Vagina (tissue), 2 donors: Measurements from ENCODE around the gene ITM2A. TPM values are rescaled to one million over a fixed set of nuclear protein-coding genes. Genes with fewer than 3 reads are reported as not detected.

Experiments used
- DNase-seq, 2 donors: peaks; one replicate each; pipeline ENCODE4 v3.0.0-alpha.2; 2017; ENCODE audit errors: extremely low spot score in 2 of 2
- H3K27ac ChIP-seq: fragments of 200-600 bp; sonication (generic); one replicate; pipeline ENCODE4 v1.5.1; 2019
- H3K27me3 ChIP-seq: fragments of 200-600 bp; sonication (generic); one replicate; pipeline ENCODE4 v1.5.1; 2019
- H3K36me3 ChIP-seq, 2 donors: fragments of 200-600 bp; sonication (generic); one replicate each; pipeline ENCODE4 v1.5.1; 2017 to 2019
- H3K4me1 ChIP-seq: fragments of 200-600 bp; sonication (generic); one replicate; pipeline ENCODE4 v1.5.1; 2019
- H3K4me3 ChIP-seq, 2 donors: fragments of 200-600 bp; sonication (generic); 1 replicate in 1 of 2; 2 replicates in 1 of 2; pipeline ENCODE4 v1.5.1; 2016 to 2019
- H3K9me3 ChIP-seq: fragments of 200-600 bp; sonication (generic); one replicate; pipeline ENCODE4 v1.5.1; 2019
- POLR2A ChIP-seq, 2 donors: fragments of 450-650 bp; IDR thresholded peaks; one replicate each; pipeline ENCODE4 v1.6.1; 2017; ENCODE audit warnings: antibody characterized with exemption in 2 of 2, mild to moderate bottlenecking in 2 of 2, moderate library complexity in 2 of 2
- POLR2AphosphoS5 ChIP-seq, 2 donors: sonication (generic); formaldehyde crosslinking; IDR thresholded peaks; one replicate each; pipeline ENCODE4 v1.9.0; 2017; ENCODE audit warnings: antibody characterized with exemption in 2 of 2, mild to moderate bottlenecking in 2 of 2, low read depth in 1 of 2; ENCODE audit not compliant: insufficient read depth in 1 of 2
- intact Hi-C: fragments of 100-400 bp; cut with DNase I; formaldehyde crosslinking; loops from one replicate; pipeline ENCODE4 v1.15.1; 2023
- total RNA-seq: library from RNA; depleted of rRNA; stranded (reverse); fragments of >200 nt; gene quantifications from one replicate; pipeline ENCODE4 v1.2.3, GENCODE V29; 2016
- TF ChIP-seq, protein P1 (sequence below), 3 experiments: fragments of 450-650 bp in 2 of 3; fragments of 200-600 bp in 1 of 3; sonication (generic) in 1 of 3; IDR thresholded peaks; one replicate each; pipeline ENCODE4 v1.5.1; 2017 to 2019; ENCODE audit warnings: antibody characterized with exemption in 3 of 3, mild to moderate bottlenecking in 2 of 3, moderate library complexity in 2 of 3

Gene ITM2A
- total RNA-seq, 1 donor from 2014 or later, result 89.4 TPM

DNA sequence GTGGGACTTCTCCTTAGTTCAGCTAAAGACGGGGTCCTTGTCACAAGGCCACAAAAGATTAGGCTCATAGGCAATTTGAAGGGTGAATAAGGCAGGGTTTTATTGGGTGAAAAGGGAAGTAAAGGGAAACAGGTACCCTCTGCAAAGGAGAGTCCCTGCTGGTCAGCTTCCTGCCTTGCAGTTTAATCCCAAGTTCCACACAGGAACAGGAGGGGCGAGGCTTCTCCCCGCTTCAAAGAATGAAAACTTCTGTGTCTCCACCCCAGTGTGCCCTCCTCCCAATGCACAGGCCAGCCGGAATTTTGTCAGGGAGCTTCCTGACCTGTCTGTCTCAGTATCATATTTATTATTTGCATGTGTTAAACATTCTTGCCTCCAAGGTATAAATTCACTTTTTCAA is 37.1 kb downstream of the ITM2A start:
- no peak overlapping the region for H3K4me3 ChIP-seq
- DNase-seq, result no peak
- H3K36me3 ChIP-seq, result no peaks in the 10 kb centered on the region
- intact Hi-C loops, result no loop called here
- no peak overlapping the region for H3K27ac ChIP-seq
- H3K4me1 ChIP-seq, result no peaks in the 10 kb centered on the region
- no peak for TF ChIP-seq POLR2A (IDR thresholded peaks at IDR 0.05)
- TF ChIP-seq POLR2AphosphoS5 (IDR thresholded peaks at IDR 0.05; ENCODE audit: insufficient read depth in 1 of 2, low read depth in 1 of 2), result no peak
- TF ChIP-seq, protein P1, sequence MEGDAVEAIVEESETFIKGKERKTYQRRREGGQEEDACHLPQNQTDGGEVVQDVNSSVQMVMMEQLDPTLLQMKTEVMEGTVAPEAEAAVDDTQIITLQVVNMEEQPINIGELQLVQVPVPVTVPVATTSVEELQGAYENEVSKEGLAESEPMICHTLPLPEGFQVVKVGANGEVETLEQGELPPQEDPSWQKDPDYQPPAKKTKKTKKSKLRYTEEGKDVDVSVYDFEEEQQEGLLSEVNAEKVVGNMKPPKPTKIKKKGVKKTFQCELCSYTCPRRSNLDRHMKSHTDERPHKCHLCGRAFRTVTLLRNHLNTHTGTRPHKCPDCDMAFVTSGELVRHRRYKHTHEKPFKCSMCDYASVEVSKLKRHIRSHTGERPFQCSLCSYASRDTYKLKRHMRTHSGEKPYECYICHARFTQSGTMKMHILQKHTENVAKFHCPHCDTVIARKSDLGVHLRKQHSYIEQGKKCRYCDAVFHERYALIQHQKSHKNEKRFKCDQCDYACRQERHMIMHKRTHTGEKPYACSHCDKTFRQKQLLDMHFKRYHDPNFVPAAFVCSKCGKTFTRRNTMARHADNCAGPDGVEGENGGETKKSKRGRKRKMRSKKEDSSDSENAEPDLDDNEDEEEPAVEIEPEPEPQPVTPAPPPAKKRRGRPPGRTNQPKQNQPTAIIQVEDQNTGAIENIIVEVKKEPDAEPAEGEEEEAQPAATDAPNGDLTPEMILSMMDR (IDR thresholded peaks at IDR 0.05), result no peak
- H3K27me3 ChIP-seq, result no peaks in the 10 kb centered on the region
- no peaks in the 10 kb centered on the region for H3K9me3 ChIP-seq

GRCh38 chrX:79325263-79325958 is 41.7 kb downstream of the ITM2A start:
- no peak for TF ChIP-seq POLR2AphosphoS5 (IDR thresholded peaks at IDR 0.05; ENCODE audit: insufficient read depth in 1 of 2, low read depth in 1 of 2)
- TF ChIP-seq, protein P1 (IDR thresholded peaks at IDR 0.05), result no peak
- no peak for TF ChIP-seq POLR2A (IDR thresholded peaks at IDR 0.05)
- H3K9me3 ChIP-seq, result no peaks in the 10 kb centered on the region
- no peaks in the 10 kb centered on the region for H3K27me3 ChIP-seq
- DNase-seq, result no peak
- H3K36me3 ChIP-seq, result no peaks in the 10 kb centered on the region
- H3K4me3 ChIP-seq, result no peak overlapping the region
- intact Hi-C loops, result no loop called here
- H3K4me1 ChIP-seq, result no peaks in the 10 kb centered on the region
- H3K27ac ChIP-seq, result no peak overlapping the region

Other genes with a start within 250 kb of the ITM2A start
- 2.5 TPM for gene GPR174, start 222.6 kb downstream of the ITM2A start, total RNA-seq